MM.1S (cell line): ENCODE data around the gene KDM4C.

Experiments used
- DNase-seq: peaks from one replicate; pipeline ENCODE4 v3.0.0-alpha.2; 2015
- H2AFZ ChIP-seq: fragments of 300-600 bp; sonication (generic); 2 replicates; pipeline ENCODE4 v1.6.0; 2016; ENCODE audit warnings: antibody characterized with exemption, low read length
- H3F3A ChIP-seq: fragments of 300-600 bp; sonication (generic); 2 replicates; pipeline ENCODE4 v1.6.1; 2016; ENCODE audit warnings: mild to moderate bottlenecking, antibody characterized with exemption, low read length, moderate library complexity, mixed read lengths; ENCODE audit not compliant: insufficient read depth
- H3K27ac ChIP-seq: fragments of 300-600 bp; sonication (generic); 2 replicates; pipeline ENCODE4 v1.5.1; 2016; ENCODE audit warnings: mild to moderate bottlenecking, low read length
- H3K27me3 ChIP-seq: fragments of 300-600 bp; sonication (generic); replicated peaks from 2 replicates; pipeline ENCODE4 v1.6.0; 2016; ENCODE audit warnings: low read length; ENCODE audit not compliant: insufficient read depth
- H3K36me3 ChIP-seq: fragments of 300-600 bp; sonication (generic); replicated peaks from 2 replicates; pipeline ENCODE4 v1.6.1; 2016; ENCODE audit warnings: mild to moderate bottlenecking, low read length, mixed read lengths; ENCODE audit not compliant: insufficient read depth
- H3K4me1 ChIP-seq: fragments of 300-600 bp; sonication (generic); 2 replicates; pipeline ENCODE4 v1.6.1; 2016; ENCODE audit warnings: low read length, mixed read lengths
- H3K4me2 ChIP-seq: fragments of 300-600 bp; sonication (generic); 2 replicates; pipeline ENCODE4 v1.6.0; 2016; ENCODE audit warnings: low read depth, low read length
- H3K4me3 ChIP-seq: fragments of 300-600 bp; sonication (generic); 2 replicates; pipeline ENCODE4 v1.5.1; 2016; ENCODE audit warnings: low read length, mixed read lengths
- H3K79me2 ChIP-seq: fragments of 300-600 bp; sonication (generic); 2 replicates; pipeline ENCODE4 v1.6.1; 2016; ENCODE audit warnings: mixed run types, low read length, mixed read lengths
- H3K9ac ChIP-seq: fragments of 300-600 bp; sonication (generic); 2 replicates; pipeline ENCODE4 v1.6.1; 2016; ENCODE audit warnings: low read length, mixed read lengths
- H3K9me2 ChIP-seq: fragments of 300-600 bp; sonication (generic); replicated peaks from 2 replicates; pipeline ENCODE4 v1.6.1; 2016; ENCODE audit warnings: mild to moderate bottlenecking, low read length, mixed read lengths; ENCODE audit not compliant: insufficient read depth
- H3K9me3 ChIP-seq: fragments of 300-600 bp; sonication (generic); replicated peaks from 2 replicates; pipeline ENCODE4 v1.6.1; 2016; ENCODE audit warnings: mild to moderate bottlenecking, low read length, mixed read lengths; ENCODE audit not compliant: insufficient read depth
- H4K20me1 ChIP-seq: fragments of 300-600 bp; sonication (generic); 2 replicates; pipeline ENCODE4 v1.6.1; 2016; ENCODE audit warnings: mild to moderate bottlenecking, low read length, moderate library complexity, mixed read lengths; ENCODE audit not compliant: insufficient read depth
- EZH2 ChIP-seq: fragments of 300-600 bp; sonication (generic); optimal IDR thresholded peaks from 2 replicates; pipeline ENCODE3; 2017; ENCODE audit warnings: low read depth, mild to moderate bottlenecking, antibody characterized with exemption, low read length, mixed read lengths
- EZH2phosphoT487 ChIP-seq: fragments of 300-600 bp; sonication (generic); IDR thresholded peaks from 2 replicates; pipeline ENCODE4 v1.6.1; 2018; ENCODE audit warnings: antibody characterized with exemption, low read length
- TF ChIP-seq, protein P1 (sequence below): fragments of 300-600 bp; sonication (generic); IDR thresholded peaks from 2 replicates; pipeline ENCODE4 v1.5.1; 2016; ENCODE audit warnings: antibody characterized with exemption, low read length, mixed read lengths

KDM4C gene

DNA sequence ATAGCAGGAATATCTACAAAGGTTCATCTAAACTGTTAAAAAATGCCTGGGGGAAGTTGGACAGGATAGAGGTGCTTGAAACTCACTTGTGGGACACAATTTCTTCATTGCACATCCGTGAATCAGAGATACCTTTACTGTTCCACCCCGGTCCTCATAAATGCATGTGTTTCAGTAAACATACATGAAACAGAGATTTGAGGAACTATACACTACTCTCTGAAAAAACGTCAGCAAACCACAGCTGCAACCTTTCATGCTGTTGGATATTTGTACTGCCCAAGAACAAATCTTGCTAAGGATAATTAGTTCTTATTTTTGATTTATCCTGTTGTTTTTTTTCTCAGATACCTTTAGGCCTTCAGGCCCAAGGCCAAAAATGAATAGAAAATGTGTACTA, 337.3 kb downstream of the KDM4C start:
- Histone ChIP-seq H3K27ac (no peak overlapping the region), H3K4me2 (no peak overlapping the region), H3K79me2 (no peaks in the 10 kb centered on the region), H2AFZ (no peak overlapping the region), H3K9ac (no peak overlapping the region), H3F3A (no peaks in the 10 kb centered on the region), H3K36me3 (no peaks in the 10 kb centered on the region), H4K20me1 (no peaks in the 10 kb centered on the region), H3K9me2 (no peaks in the 10 kb centered on the region), H3K9me3 (no peaks in the 10 kb centered on the region), H3K27me3 (no peaks in the 10 kb centered on the region), H3K4me3 (no peak overlapping the region), H3K4me1 (no peaks in the 10 kb centered on the region)
- TF ChIP-seq EZH2 (no peak), EZH2phosphoT487 (no peak)
- TF ChIP-seq, protein P1, sequence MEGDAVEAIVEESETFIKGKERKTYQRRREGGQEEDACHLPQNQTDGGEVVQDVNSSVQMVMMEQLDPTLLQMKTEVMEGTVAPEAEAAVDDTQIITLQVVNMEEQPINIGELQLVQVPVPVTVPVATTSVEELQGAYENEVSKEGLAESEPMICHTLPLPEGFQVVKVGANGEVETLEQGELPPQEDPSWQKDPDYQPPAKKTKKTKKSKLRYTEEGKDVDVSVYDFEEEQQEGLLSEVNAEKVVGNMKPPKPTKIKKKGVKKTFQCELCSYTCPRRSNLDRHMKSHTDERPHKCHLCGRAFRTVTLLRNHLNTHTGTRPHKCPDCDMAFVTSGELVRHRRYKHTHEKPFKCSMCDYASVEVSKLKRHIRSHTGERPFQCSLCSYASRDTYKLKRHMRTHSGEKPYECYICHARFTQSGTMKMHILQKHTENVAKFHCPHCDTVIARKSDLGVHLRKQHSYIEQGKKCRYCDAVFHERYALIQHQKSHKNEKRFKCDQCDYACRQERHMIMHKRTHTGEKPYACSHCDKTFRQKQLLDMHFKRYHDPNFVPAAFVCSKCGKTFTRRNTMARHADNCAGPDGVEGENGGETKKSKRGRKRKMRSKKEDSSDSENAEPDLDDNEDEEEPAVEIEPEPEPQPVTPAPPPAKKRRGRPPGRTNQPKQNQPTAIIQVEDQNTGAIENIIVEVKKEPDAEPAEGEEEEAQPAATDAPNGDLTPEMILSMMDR = no peak
- no peak for DNase-seq

- Histone ChIP-seq H3K4me2 (no peak overlapping the region), H3K9me2 (no peaks in the 10 kb centered on the region), H3K36me3 (no peaks in the 10 kb centered on the region), H3F3A (no peaks in the 10 kb centered on the region), H3K9ac (no peak overlapping the region), H3K4me3 (no peak overlapping the region), H3K4me1 (no peaks in the 10 kb centered on the region), H2AFZ (no peak overlapping the region), H3K27me3 (no peaks in the 10 kb centered on the region), H4K20me1 (no peaks in the 10 kb centered on the region), H3K27ac (no peak overlapping the region), H3K79me2 (no peaks in the 10 kb centered on the region), H3K9me3 (no peaks in the 10 kb centered on the region)
- DNase-seq = no peak
- TF ChIP-seq EZH2 = no peak
- TF ChIP-seq, protein P1 = no peak
- no peak for TF ChIP-seq EZH2phosphoT487
These were observed 339.4 kb downstream of the KDM4C start for GRCh38 chr9:7097040-7097715.

DNA sequence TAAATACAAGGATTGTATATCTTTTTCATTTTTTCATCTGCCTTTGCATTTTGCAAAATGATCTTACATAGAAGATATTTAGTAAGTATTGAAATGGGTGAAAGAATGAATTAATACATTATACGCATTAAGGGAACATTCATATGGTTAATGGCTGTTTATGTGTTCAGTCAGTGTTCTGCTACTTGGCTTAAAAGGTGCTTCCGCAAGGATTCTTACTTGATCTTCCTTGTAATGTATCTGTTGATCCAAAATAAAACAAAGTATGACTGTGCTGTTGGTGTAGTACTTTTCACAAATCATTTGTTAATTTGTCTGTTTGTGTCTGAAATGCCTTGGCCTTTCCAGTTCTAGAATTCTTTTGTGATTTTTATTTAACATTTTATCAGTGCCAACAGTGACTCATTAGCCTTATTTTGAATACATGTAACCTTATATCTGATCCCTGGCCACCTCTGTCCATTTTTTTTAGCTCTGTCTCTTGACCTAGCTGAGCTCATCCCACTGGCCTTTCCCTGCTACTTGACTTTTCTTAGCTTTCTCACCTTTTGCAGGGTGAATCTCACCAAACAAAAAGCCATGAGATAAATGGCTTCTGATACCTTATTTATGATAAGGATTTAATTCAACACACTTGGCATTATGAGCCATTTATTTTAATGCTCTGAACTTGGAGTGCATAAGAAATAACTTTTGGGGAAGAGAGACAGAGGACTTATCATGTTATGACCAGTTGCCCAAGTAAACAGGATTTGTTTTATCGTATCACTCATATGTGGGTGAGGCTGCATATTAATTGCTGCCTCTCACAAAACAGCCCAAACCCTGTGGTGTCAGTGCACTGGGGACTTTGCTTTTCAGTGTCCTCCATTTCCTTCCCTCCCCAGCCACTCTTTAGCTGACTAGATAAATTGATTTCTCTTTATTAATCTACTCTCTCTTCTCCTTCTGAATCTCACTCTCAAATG, 340.3 kb downstream of the KDM4C start:
- Histone ChIP-seq H3K9me2 (no peaks in the 10 kb centered on the region), H3F3A (no peaks in the 10 kb centered on the region), H2AFZ (no peak overlapping the region), H3K27ac (no peak overlapping the region), H3K4me2 (no peak overlapping the region), H3K79me2 (no peaks in the 10 kb centered on the region), H3K27me3 (no peaks in the 10 kb centered on the region), H3K9ac (no peak overlapping the region), H3K4me3 (no peak overlapping the region), H3K9me3 (no peaks in the 10 kb centered on the region), H3K4me1 (no peaks in the 10 kb centered on the region), H3K36me3 (no peaks in the 10 kb centered on the region), H4K20me1 (no peaks in the 10 kb centered on the region)
- no peak for DNase-seq
- TF ChIP-seq EZH2 (no peak), EZH2phosphoT487 (no peak)
- TF ChIP-seq, protein P1 = no peak
